HepG2 (cell line): Measurements from ENCODE around the gene CHST11. TPM values are rescaled to one million over a fixed set of nuclear protein-coding genes. Genes with fewer than 3 reads are reported as not detected.

Experiments
- ATAC-seq: fragments of 200-7000 bp; cut with Tn5 transposase; 3 replicates; pipeline ENCODE4 v1.9.1; 2020; ENCODE audit warnings: mild to moderate bottlenecking, moderate library complexity
- BruUV-seq: library from RNA; stranded (reverse); fragments of 400-500 nt; replicated peaks from 2 replicates; lab custom pipeline; 2021; lab: Mats Ljungman, UMichigan
- CTCF ChIA-PET: fragments of 300-600 bp; formaldehyde crosslinking; extraction: SDS; loops from one replicate; lab custom pipeline; 2021; ENCODE audit warnings: low total read pairs, inconsistent platforms, low intra/inter-chr PET ratio; lab: Yijun Ruan, JAX
- POLR2A ChIA-PET: fragments of 350-600 bp; sonication (Branson Sonifier 250); formaldehyde crosslinking; loops from one replicate; lab custom pipeline; 2020; ENCODE audit warnings: antibody characterized with exemption, inconsistent platforms; lab: Yijun Ruan, JAX
- DNase-seq: peaks from one replicate; pipeline ENCODE4 v3.0.0-alpha.2; 2015; ENCODE audit warnings: low spot score
- FAIRE-seq: peaks from 3 replicates; lab custom pipeline; 2011; peaks lifted over from hg19 to GRCh38; lab: Jason Lieb, UNC
- H2AFZ ChIP-seq: one replicate; pipeline ENCODE4 v1.6.1; 2011; ENCODE audit warnings: low read length, inconsistent platforms
- H3K27ac ChIP-seq: fragments of 300-600 bp; 3 replicates; pipeline ENCODE4 v1.8.0; 2011; ENCODE audit warnings: mixed run types, mild to moderate bottlenecking, mixed read lengths, low read length, inconsistent platforms; ENCODE audit not compliant: insufficient read depth; ENCODE audit errors: extremely low read length
- H3K27me3 ChIP-seq, 2 experiments: fragments of 200-600 bp in 1 of 2; 2 replicates in 1 of 2; 3 replicates in 1 of 2; pipeline versions ENCODE4 v1.6.0 to v1.8.0; 2011; ENCODE audit warnings: low read length in 2 of 2, mild to moderate bottlenecking in 2 of 2, moderate library complexity in 2 of 2, inconsistent platforms in 1 of 2; ENCODE audit not compliant: insufficient read depth in 2 of 2, control insufficient read depth in 1 of 2
- H3K36me3 ChIP-seq, 2 experiments: fragments of 200-600 bp in 1 of 2; replicated peaks in 1 of 2; 2 replicates in 1 of 2; 3 replicates in 1 of 2; pipeline versions ENCODE4 v1.5.1 to v1.8.0; 2011; ENCODE audit warnings: low read length in 2 of 2, inconsistent platforms in 1 of 2; ENCODE audit not compliant: insufficient read depth in 2 of 2, control insufficient read depth in 1 of 2
- H3K4me1 ChIP-seq: 2 replicates; pipeline ENCODE4 v1.5.1; 2012; ENCODE audit warnings: low read length, inconsistent platforms; ENCODE audit not compliant: insufficient read depth
- H3K4me2 ChIP-seq: 2 replicates; pipeline ENCODE4 v1.6.0; 2011; ENCODE audit warnings: low read depth, low read length, inconsistent platforms
- H3K4me3 ChIP-seq, 3 experiments: fragments of 200-600 bp in 1 of 3; sonication (generic), shearing (Covaris generic) in 1 of 3; replicated peaks in 1 of 3; 2 replicates each; pipeline ENCODE4 v1.5.1; 2011 to 2016; ENCODE audit warnings: low read length in 3 of 3, inconsistent platforms in 2 of 3, low read depth in 2 of 3, mild to moderate bottlenecking in 2 of 3, control low read depth in 1 of 3, mixed read lengths in 1 of 3; ENCODE audit not compliant: insufficient read depth in 1 of 3
- H3K79me2 ChIP-seq: one replicate; pipeline ENCODE4 v1.6.1; 2011; ENCODE audit warnings: low read length, inconsistent platforms; ENCODE audit not compliant: insufficient read depth
- H3K9ac ChIP-seq: 2 replicates; pipeline ENCODE4 v1.6.0; 2011; ENCODE audit warnings: mild to moderate bottlenecking, low read depth, low read length, inconsistent platforms; ENCODE audit not compliant: insufficient read depth
- H3K9me3 ChIP-seq: 2 replicates; pipeline ENCODE4 v1.5.1; 2012; ENCODE audit warnings: mild to moderate bottlenecking, low read length
- H4K20me1 ChIP-seq: 2 replicates; pipeline ENCODE4 v1.6.0; 2011; ENCODE audit warnings: inconsistent platforms, mild to moderate bottlenecking, low read length, moderate library complexity; ENCODE audit not compliant: insufficient read depth
- CHD4 ChIP-seq: fragments of 200-600 bp; sonication (generic); IDR thresholded peaks from 2 replicates; pipeline ENCODE4 v1.7.0; 2017; ENCODE audit warnings: mild to moderate bottlenecking, low read length, borderline replicate concordance
- ZKSCAN8 ChIP-seq: IDR thresholded peaks from 2 replicates; pipeline ENCODE4 v1.6.1; 2016; ENCODE audit warnings: borderline replicate concordance, missing genetic modification reagents, missing compliant biosample characterization
- WGBS: methylation state at CpG from one replicate; pipeline ENCODE4 v1.1.6; 2017; ENCODE audit warnings: low lambda C conversion rate; 5-methylcytosine and 5-hydroxymethylcytosine counted together
- in situ Hi-C: cut with HindIII; loops from 2 replicates; pipeline ENCODE4 v1.10.0; 2017; ENCODE audit warnings: low pct_unique_long_range_greater_than_20kb; ENCODE audit not compliant: extremely low pct_ligation_motif_present
- intact Hi-C: fragments of 100-400 bp; cut with micrococcal nuclease; formaldehyde crosslinking; loops from one replicate; pipeline ENCODE4 v1.10.0; 2022; ENCODE audit not compliant: unreplicated experiment
- polyA plus RNA-seq, 8 experiments: library from polyadenylated mRNA; depleted of rRNA in 3 of 8; stranded (reverse) in 7 of 8; unstranded in 1 of 8; fragments of >200 nt; fragmentation: Illumina TruSeq in 4 of 8; extraction: Trizol in 4 of 8; gene quantifications; 2 replicates each; pipeline versions ENCODE4 v1.2.1 to v1.2.3, GENCODE V29; 2011 to 2016; ENCODE audit warnings: low read depth in 4 of 8, missing spikeins in 1 of 8, mixed read lengths in 1 of 8; ENCODE audit not compliant: insufficient read depth in 1 of 8
- total RNA-seq, 5 experiments: library from RNA; depleted of rRNA; stranded (reverse); fragments of >200 nt; fragmentation: Illumina TruSeq; extraction: Trizol; gene quantifications; 2 replicates each; pipeline ENCODE4 v1.2.3, GENCODE V29; 2016; ENCODE audit warnings: low read depth in 1 of 5
- TF ChIP-seq, protein P1 (sequence below): sonication (generic); formaldehyde crosslinking; IDR thresholded peaks from 2 replicates; pipeline ENCODE4 v1.5.0; 2020; ENCODE audit warnings: mild to moderate bottlenecking, missing genetic modification reagents
- TF ChIP-seq, protein P2 (sequence below): sonication (generic); formaldehyde crosslinking; IDR thresholded peaks from 2 replicates; pipeline ENCODE4 v1.5.0; 2020; ENCODE audit warnings: mild to moderate bottlenecking, low read depth, missing genetic modification reagents, borderline replicate concordance
- TF ChIP-seq, protein P3 (sequence below): sonication (generic); formaldehyde crosslinking; IDR thresholded peaks from 2 replicates; pipeline ENCODE4 v1.4.0; 2020; ENCODE audit warnings: missing genetic modification reagents, mild to moderate bottlenecking, borderline replicate concordance
- TF ChIP-seq, protein P4 (sequence below): sonication (generic); formaldehyde crosslinking; IDR thresholded peaks from 2 replicates; pipeline ENCODE4 v1.4.0; 2020; ENCODE audit warnings: missing genetic modification reagents, borderline replicate concordance
- TF ChIP-seq, protein P5 (sequence below): IDR thresholded peaks from 2 replicates; pipeline ENCODE4 v1.6.1; 2016; ENCODE audit warnings: missing genetic modification reagents, missing compliant biosample characterization

Gene CHST11
- total and polyA plus RNA-seq, 2 of the 13 experiments (the other 11 are each of a cell fraction or from before 2014, with no cell fraction given): 0.15 TPM; not detected in 1

DNA sequence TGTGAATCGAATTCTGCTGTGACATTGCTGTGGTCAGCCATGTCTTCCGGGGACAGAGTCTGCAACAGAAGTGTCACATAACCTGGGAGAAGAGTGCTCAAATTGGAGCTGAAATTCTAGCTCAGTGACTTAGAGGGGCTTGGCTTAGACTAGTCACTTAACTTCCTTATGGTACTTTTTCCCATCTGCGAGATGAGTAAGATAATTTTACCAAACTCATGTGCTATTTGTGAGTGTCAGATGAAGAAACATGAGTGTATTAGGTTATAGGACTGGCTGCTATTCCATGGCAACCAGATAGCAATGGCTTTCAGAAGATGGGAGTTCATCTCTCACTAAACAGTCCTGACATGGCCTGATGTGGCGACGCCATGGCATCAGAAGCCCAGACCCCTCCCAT, 104.1 kb downstream of the CHST11 start:
- no peak overlapping the region for H3K4me3 ChIP-seq
- no peak for FAIRE-seq
- BruUV-seq: no TSS peak
- H4K20me1 ChIP-seq: no peaks in the 10 kb centered on the region
- peaks cover 0 to 13% of the 10 kb centered on the region in 2 experiments; a peak in 2 of 5 replicates for H3K27me3 ChIP-seq
- ChIA-PET CTCF (no interaction called here), POLR2A (no interaction called here)
- no peaks in the 10 kb centered on the region for H3K4me1 ChIP-seq
- no peaks in the 10 kb centered on the region for H3K79me2 ChIP-seq
- TF ChIP-seq, protein P1, sequence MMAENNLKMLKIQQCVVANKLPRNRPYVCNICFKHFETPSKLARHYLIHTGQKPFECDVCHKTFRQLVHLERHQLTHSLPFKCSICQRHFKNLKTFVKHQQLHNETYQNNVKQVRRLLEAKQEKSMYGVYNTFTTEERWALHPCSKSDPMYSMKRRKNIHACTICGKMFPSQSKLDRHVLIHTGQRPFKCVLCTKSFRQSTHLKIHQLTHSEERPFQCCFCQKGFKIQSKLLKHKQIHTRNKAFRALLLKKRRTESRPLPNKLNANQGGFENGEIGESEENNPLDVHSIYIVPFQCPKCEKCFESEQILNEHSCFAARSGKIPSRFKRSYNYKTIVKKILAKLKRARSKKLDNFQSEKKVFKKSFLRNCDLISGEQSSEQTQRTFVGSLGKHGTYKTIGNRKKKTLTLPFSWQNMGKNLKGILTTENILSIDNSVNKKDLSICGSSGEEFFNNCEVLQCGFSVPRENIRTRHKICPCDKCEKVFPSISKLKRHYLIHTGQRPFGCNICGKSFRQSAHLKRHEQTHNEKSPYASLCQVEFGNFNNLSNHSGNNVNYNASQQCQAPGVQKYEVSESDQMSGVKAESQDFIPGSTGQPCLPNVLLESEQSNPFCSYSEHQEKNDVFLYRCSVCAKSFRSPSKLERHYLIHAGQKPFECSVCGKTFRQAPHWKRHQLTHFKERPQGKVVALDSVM: no peak
- no peak for TF ChIP-seq ZKSCAN8 (CRISPR knock-in tag)
- TF ChIP-seq, protein P2, sequence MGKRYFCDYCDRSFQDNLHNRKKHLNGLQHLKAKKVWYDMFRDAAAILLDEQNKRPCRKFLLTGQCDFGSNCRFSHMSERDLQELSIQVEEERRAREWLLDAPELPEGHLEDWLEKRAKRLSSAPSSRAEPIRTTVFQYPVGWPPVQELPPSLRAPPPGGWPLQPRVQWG: no peak
- TF ChIP-seq, protein P3, sequence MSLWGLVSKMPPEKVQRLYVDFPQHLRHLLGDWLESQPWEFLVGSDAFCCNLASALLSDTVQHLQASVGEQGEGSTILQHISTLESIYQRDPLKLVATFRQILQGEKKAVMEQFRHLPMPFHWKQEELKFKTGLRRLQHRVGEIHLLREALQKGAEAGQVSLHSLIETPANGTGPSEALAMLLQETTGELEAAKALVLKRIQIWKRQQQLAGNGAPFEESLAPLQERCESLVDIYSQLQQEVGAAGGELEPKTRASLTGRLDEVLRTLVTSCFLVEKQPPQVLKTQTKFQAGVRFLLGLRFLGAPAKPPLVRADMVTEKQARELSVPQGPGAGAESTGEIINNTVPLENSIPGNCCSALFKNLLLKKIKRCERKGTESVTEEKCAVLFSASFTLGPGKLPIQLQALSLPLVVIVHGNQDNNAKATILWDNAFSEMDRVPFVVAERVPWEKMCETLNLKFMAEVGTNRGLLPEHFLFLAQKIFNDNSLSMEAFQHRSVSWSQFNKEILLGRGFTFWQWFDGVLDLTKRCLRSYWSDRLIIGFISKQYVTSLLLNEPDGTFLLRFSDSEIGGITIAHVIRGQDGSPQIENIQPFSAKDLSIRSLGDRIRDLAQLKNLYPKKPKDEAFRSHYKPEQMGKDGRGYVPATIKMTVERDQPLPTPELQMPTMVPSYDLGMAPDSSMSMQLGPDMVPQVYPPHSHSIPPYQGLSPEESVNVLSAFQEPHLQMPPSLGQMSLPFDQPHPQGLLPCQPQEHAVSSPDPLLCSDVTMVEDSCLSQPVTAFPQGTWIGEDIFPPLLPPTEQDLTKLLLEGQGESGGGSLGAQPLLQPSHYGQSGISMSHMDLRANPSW (CRISPR knock-in tag): no peak
- TF ChIP-seq, protein P4, sequence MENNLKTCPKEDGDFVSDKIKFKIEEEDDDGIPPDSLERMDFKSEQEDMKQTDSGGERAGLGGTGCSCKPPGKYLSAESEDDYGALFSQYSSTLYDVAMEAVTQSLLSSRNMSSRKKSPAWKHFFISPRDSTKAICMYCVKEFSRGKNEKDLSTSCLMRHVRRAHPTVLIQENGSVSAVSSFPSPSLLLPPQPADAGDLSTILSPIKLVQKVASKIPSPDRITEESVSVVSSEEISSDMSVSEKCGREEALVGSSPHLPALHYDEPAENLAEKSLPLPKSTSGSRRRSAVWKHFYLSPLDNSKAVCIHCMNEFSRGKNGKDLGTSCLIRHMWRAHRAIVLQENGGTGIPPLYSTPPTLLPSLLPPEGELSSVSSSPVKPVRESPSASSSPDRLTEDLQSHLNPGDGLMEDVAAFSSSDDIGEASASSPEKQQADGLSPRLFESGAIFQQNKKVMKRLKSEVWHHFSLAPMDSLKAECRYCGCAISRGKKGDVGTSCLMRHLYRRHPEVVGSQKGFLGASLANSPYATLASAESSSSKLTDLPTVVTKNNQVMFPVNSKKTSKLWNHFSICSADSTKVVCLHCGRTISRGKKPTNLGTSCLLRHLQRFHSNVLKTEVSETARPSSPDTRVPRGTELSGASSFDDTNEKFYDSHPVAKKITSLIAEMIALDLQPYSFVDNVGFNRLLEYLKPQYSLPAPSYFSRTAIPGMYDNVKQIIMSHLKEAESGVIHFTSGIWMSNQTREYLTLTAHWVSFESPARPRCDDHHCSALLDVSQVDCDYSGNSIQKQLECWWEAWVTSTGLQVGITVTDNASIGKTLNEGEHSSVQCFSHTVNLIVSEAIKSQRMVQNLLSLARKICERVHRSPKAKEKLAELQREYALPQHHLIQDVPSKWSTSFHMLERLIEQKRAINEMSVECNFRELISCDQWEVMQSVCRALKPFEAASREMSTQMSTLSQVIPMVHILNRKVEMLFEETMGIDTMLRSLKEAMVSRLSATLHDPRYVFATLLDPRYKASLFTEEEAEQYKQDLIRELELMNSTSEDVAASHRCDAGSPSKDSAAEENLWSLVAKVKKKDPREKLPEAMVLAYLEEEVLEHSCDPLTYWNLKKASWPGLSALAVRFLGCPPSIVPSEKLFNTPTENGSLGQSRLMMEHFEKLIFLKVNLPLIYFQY (CRISPR knock-in tag): no peak
- TF ChIP-seq CHD4: no peak
- TF ChIP-seq, protein P5, sequence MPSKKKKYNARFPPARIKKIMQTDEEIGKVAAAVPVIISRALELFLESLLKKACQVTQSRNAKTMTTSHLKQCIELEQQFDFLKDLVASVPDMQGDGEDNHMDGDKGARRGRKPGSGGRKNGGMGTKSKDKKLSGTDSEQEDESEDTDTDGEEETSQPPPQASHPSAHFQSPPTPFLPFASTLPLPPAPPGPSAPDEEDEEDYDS (CRISPR knock-in tag): no peak
- H3K9me3 ChIP-seq: no peaks in the 10 kb centered on the region
- no peak overlapping the region for H3K9ac ChIP-seq
- DNase-seq: no peak
- H3K4me2 ChIP-seq: no peak overlapping the region
- in situ Hi-C loops (no loop called here), intact Hi-C loops (no loop called here)
- 0% methylated on average over 3 of the region's 5 CpGs for WGBS
- H2AFZ ChIP-seq: no peak overlapping the region
- no peaks in the 10 kb centered on the region for H3K36me3 ChIP-seq
- no peak overlapping the region for H3K27ac ChIP-seq
- no peak for ATAC-seq
